Suprapubic skin (tissue), 4 donors: ENCODE data around the gene ALDH1A2.
"Not testable (repeated sequence)": the region's sequence is repeated elsewhere in the genome, so short reads cannot be mapped to it uniquely, and the experiment has no call there.

Source experiments
- POLR2A ChIP-seq, 2 donors: fragments of 450-650 bp; IDR thresholded peaks; one replicate each; pipeline ENCODE4 v1.6.1; 2017; ENCODE audit warnings: antibody characterized with exemption in 2 of 2, mild to moderate bottlenecking in 2 of 2, moderate library complexity in 2 of 2
- POLR2AphosphoS5 ChIP-seq, 3 donors: sonication (generic); formaldehyde crosslinking; IDR thresholded peaks; one replicate each; pipeline ENCODE4 v1.6.1; 2017; ENCODE audit warnings: antibody characterized with exemption in 3 of 3
- TF ChIP-seq, protein P1 (sequence below), 2 donors: fragments of 200-600 bp in 1 of 2; fragments of 450-650 bp in 1 of 2; sonication (generic) in 1 of 2; IDR thresholded peaks; one replicate each; pipeline ENCODE4 v1.5.1; 2016 to 2019; ENCODE audit warnings: antibody characterized with exemption in 2 of 2, mild to moderate bottlenecking in 1 of 2, moderate library complexity in 1 of 2

DNA sequence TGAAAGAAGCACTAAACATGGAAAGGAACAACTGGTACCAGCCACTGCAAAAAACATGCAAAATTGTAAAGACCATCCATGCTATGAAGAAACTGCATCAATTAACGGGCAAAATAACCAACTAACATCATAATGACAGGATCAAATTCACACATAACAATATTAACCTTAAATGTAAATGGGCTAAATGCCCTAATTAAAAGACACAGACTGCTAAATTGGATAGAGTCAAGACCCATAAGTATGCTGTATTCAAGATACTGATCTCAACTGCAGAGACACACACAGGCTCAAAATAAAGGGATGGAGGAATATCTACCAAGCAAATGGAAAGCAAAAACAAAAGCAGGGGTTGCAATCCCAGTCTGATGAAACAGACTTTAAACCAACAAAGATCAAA, 37.1 kb downstream of the ALDH1A2 start:
- not testable (repeated sequence) for TF ChIP-seq POLR2A, POLR2AphosphoS5 (IDR thresholded peaks at IDR 0.05)
- TF ChIP-seq, protein P1, sequence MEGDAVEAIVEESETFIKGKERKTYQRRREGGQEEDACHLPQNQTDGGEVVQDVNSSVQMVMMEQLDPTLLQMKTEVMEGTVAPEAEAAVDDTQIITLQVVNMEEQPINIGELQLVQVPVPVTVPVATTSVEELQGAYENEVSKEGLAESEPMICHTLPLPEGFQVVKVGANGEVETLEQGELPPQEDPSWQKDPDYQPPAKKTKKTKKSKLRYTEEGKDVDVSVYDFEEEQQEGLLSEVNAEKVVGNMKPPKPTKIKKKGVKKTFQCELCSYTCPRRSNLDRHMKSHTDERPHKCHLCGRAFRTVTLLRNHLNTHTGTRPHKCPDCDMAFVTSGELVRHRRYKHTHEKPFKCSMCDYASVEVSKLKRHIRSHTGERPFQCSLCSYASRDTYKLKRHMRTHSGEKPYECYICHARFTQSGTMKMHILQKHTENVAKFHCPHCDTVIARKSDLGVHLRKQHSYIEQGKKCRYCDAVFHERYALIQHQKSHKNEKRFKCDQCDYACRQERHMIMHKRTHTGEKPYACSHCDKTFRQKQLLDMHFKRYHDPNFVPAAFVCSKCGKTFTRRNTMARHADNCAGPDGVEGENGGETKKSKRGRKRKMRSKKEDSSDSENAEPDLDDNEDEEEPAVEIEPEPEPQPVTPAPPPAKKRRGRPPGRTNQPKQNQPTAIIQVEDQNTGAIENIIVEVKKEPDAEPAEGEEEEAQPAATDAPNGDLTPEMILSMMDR (IDR thresholded peaks at IDR 0.05): not testable (repeated sequence)
